ENCODE results near the gene SLC7A10. TPM values are rescaled to one million over a fixed set of nuclear protein-coding genes. Genes with fewer than 3 reads are reported as not detected.

SLC7A10 gene
- total RNA-seq, 2 experiments from 2014 or later = not detected

- no peak overlapping the region for H2AFZ ChIP-seq (ENCODE audit: low read length)
- H3K9me3 ChIP-seq (ENCODE audit: low read length) = no peaks in the 10 kb centered on the region
- no peaks in the 10 kb centered on the region for H3K4me1 ChIP-seq (ENCODE audit: insufficient read depth, low read length, poor library complexity, severe bottlenecking)
- no peak overlapping the region for H3K27ac ChIP-seq (ENCODE audit: low read depth, low read length, poor library complexity, severe bottlenecking)
- no peak for DNase-seq (ENCODE audit: low spot score)
- no peaks in the 10 kb centered on the region for H3K9me2 ChIP-seq (ENCODE audit: insufficient read depth, low read length)
- TF ChIP-seq EZH2phosphoT487 (IDR thresholded peaks at IDR 0.05; ENCODE audit: borderline replicate concordance, low read depth, low read length) (no peak), CTCF (conservative IDR thresholded peaks at IDR 0.05; ENCODE audit: low read length) (no peak)
- no peaks in the 10 kb centered on the region for H3K79me2 ChIP-seq (ENCODE audit: insufficient read depth, low read depth, low read length)
- POLR2A ChIA-PET = no interaction called here
- CTCF ChIA-PET (ENCODE audit: unreplicated experiment) = interaction anchor here (0.5 kb wide), 1 partner anchor 17 kb away, joined by 3 read pairs; no protein-coding TSS in a partner anchor
- H4K20me1 ChIP-seq (ENCODE audit: insufficient read depth, low read length) = no peaks in the 10 kb centered on the region
- H3K36me3 ChIP-seq (ENCODE audit: insufficient read depth, low read length) = no peaks in the 10 kb centered on the region
- no peak overlapping the region for H3K4me2 ChIP-seq (ENCODE audit: low read length)
- H3K4me3 ChIP-seq (ENCODE audit: low read depth, low read length, poor library complexity, severe bottlenecking) = no peak overlapping the region
- intact Hi-C loops (cut with micrococcal nuclease; ENCODE audit: unreplicated experiment) = no loop called here
- BruUV-seq (replicated peaks) = no TSS peak
These were observed 24.2 kb downstream of the SLC7A10 start for GRCh38 chr19:33201473-33201872.

GRCh38 chr19:33199441-33200265 is 26.0 kb downstream of the SLC7A10 start:
- ChIA-PET CTCF (ENCODE audit: unreplicated experiment) (no interaction called here), POLR2A (interaction anchor here (0.7 kb wide), 1 partner anchor 40 kb away, joined by 3 read pairs; no protein-coding TSS in a partner anchor)
- H3K4me1 ChIP-seq (ENCODE audit: insufficient read depth, low read length, poor library complexity, severe bottlenecking) = no peaks in the 10 kb centered on the region
- H2AFZ ChIP-seq (ENCODE audit: low read length) = no peak overlapping the region
- H3K79me2 ChIP-seq (ENCODE audit: insufficient read depth, low read depth, low read length) = no peaks in the 10 kb centered on the region
- H3K36me3 ChIP-seq (ENCODE audit: insufficient read depth, low read length) = no peaks in the 10 kb centered on the region
- H3K27ac ChIP-seq (ENCODE audit: low read depth, low read length, poor library complexity, severe bottlenecking) = no peak overlapping the region
- DNase-seq (ENCODE audit: low spot score) = no peak
- no peak overlapping the region for H3K4me3 ChIP-seq (ENCODE audit: low read depth, low read length, poor library complexity, severe bottlenecking)
- intact Hi-C loops (cut with micrococcal nuclease; ENCODE audit: unreplicated experiment) = no loop called here
- H4K20me1 ChIP-seq (ENCODE audit: insufficient read depth, low read length) = no peaks in the 10 kb centered on the region
- no peak overlapping the region for H3K4me2 ChIP-seq (ENCODE audit: low read length)
- no peaks in the 10 kb centered on the region for H3K9me3 ChIP-seq (ENCODE audit: low read length)
- no peak for TF ChIP-seq EZH2phosphoT487 (IDR thresholded peaks at IDR 0.05; ENCODE audit: borderline replicate concordance, low read depth, low read length)
- no peak for TF ChIP-seq CTCF (conservative IDR thresholded peaks at IDR 0.05; ENCODE audit: low read length)
- no peaks in the 10 kb centered on the region for H3K9me2 ChIP-seq (ENCODE audit: insufficient read depth, low read length)
- BruUV-seq (replicated peaks) = no TSS peak

GRCh38 chr19:33198169-33198568 is 27.5 kb downstream of the SLC7A10 start:
- H3K4me3 ChIP-seq (ENCODE audit: low read depth, low read length, poor library complexity, severe bottlenecking) = no peak overlapping the region
- H3K27ac ChIP-seq (ENCODE audit: low read depth, low read length, poor library complexity, severe bottlenecking) = no peak overlapping the region
- no TSS peak for BruUV-seq (replicated peaks)
- H3K4me2 ChIP-seq (ENCODE audit: low read length) = no peak overlapping the region
- H3K9me3 ChIP-seq (ENCODE audit: low read length) = no peaks in the 10 kb centered on the region
- no peaks in the 10 kb centered on the region for H3K9me2 ChIP-seq (ENCODE audit: insufficient read depth, low read length)
- no peaks in the 10 kb centered on the region for H3K79me2 ChIP-seq (ENCODE audit: insufficient read depth, low read depth, low read length)
- H2AFZ ChIP-seq (ENCODE audit: low read length) = no peak overlapping the region
- DNase-seq (ENCODE audit: low spot score) = no peak
- H3K4me1 ChIP-seq (ENCODE audit: insufficient read depth, low read length, poor library complexity, severe bottlenecking) = no peaks in the 10 kb centered on the region
- TF ChIP-seq EZH2phosphoT487 (IDR thresholded peaks at IDR 0.05; ENCODE audit: borderline replicate concordance, low read depth, low read length) (no peak), CTCF (conservative IDR thresholded peaks at IDR 0.05; ENCODE audit: low read length) (no peak)
- H3K36me3 ChIP-seq (ENCODE audit: insufficient read depth, low read length) = no peaks in the 10 kb centered on the region
- no peaks in the 10 kb centered on the region for H4K20me1 ChIP-seq (ENCODE audit: insufficient read depth, low read length)
- intact Hi-C loops (cut with micrococcal nuclease; ENCODE audit: unreplicated experiment) = no loop called here
- ChIA-PET POLR2A (no interaction called here), CTCF (ENCODE audit: unreplicated experiment) (no interaction called here)
